Muscle of leg (tissue), 11 donors: Measurements from ENCODE around the gene LSR. TPM values are rescaled to one million over a fixed set of nuclear protein-coding genes. Genes with fewer than 3 reads are reported as not detected.

Experiments used
- DNase-seq: peaks from one replicate; pipeline ENCODE4 v3.0.0; 2013
- H3K27ac ChIP-seq: one replicate; pipeline ENCODE4 v1.5.1; 2013; ENCODE audit warnings: mild to moderate bottlenecking, low read length, control low read depth
- H3K27me3 ChIP-seq: one replicate; pipeline ENCODE4 v1.6.1; 2013; ENCODE audit warnings: low read length; ENCODE audit not compliant: control insufficient read depth, insufficient read depth
- H3K36me3 ChIP-seq: one replicate; pipeline ENCODE4 v1.6.1; 2013; ENCODE audit warnings: low read length; ENCODE audit not compliant: control insufficient read depth, insufficient read depth
- H3K4me1 ChIP-seq: one replicate; pipeline ENCODE4 v1.6.1; 2013; ENCODE audit warnings: low read length; ENCODE audit not compliant: control insufficient read depth, insufficient read depth
- H3K4me3 ChIP-seq: one replicate; pipeline ENCODE4 v1.5.1; 2013; ENCODE audit warnings: low read length, control low read depth
- H3K9me3 ChIP-seq: replicated peaks from 2 replicates; pipeline ENCODE4 v1.6.1; 2013; ENCODE audit warnings: low read depth, low read length; ENCODE audit not compliant: control insufficient read depth
- WGBS: methylation state at CpG from one replicate; pipeline ENCODE4 v1.1.5; 2013; ENCODE audit warnings: missing lambda C conversion rate; ENCODE audit not compliant: insufficient coverage; 5-methylcytosine and 5-hydroxymethylcytosine counted together
- polyA plus RNA-seq, 8 donors: library from polyadenylated mRNA; unstranded; fragments of 120-200 nt; gene quantifications; one replicate each; pipeline versions ENCODE4 v1.2.1 to v1.2.3, GENCODE V29; 2013; ENCODE audit warnings: inconsistent platforms in 1 of 8, low replicate concordance in 1 of 8; ENCODE audit not compliant: insufficient read length in 8 of 8, insufficient read depth in 1 of 8
- total RNA-seq: library from RNA; stranded (reverse); fragments of 120-200 nt; gene quantifications from one replicate; pipeline ENCODE4 v1.2.4, GENCODE V29; 2013

Gene LSR
- total and polyA plus RNA-seq, 9 donors: 2.9 to 15.2 (median 5.1) TPM

DNA sequence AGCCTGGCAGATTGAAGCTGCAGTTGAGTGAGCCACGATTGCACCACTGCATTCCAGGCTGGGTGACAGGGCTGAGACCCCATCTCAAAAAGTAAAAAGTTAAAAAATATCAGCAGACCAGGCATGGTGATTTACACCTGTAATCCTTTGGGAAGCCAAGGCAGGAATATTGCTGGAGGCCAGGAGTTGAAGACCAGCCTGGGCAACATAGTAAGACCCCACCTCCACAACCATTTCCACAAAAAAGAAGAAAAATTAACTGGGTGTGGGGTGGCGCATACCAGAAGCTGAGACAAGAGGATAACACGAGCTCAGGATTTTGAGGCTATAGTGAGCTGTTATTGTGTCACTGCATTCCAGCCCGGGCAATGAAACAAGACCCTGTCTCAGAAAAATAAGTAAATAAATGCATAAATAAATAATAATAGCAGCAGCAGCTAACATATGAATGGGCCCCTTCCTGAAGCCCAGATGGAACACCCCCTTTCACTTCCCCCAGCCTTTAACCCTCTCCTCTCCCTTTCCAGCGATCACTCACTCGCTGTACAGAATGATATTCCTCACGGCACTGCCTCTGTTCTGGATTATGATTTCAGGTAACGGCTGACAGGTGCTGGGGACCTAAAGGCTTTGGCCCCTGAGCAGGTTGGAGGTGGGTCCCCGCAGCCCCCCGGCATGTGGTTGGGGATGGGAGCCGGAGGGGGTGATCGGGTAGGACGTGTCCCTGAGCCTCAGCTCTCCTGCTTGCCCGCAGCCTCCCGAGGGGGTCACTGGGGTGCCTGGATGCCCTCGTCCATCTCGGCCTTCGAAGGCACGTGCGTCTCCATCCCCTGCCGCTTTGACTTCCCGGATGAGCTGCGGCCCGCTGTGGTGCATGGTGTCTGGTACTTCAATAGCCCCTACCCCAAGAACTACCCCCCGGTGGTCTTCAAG is 46.3 kb downstream of the LSR start:
- H3K9me3 ChIP-seq: no peaks in the 10 kb centered on the region
- peaks cover 21% of the 10 kb centered on the region for H3K27me3 ChIP-seq
- H3K27ac ChIP-seq: no peak overlapping the region
- no peaks in the 10 kb centered on the region for H3K36me3 ChIP-seq
- H3K4me3 ChIP-seq: no peak overlapping the region
- 41% methylated on average over 19 of the region's 25 CpGs for WGBS
- DNase-seq: no peak
- H3K4me1 ChIP-seq: peaks cover 14% of the 10 kb centered on the region

DNA sequence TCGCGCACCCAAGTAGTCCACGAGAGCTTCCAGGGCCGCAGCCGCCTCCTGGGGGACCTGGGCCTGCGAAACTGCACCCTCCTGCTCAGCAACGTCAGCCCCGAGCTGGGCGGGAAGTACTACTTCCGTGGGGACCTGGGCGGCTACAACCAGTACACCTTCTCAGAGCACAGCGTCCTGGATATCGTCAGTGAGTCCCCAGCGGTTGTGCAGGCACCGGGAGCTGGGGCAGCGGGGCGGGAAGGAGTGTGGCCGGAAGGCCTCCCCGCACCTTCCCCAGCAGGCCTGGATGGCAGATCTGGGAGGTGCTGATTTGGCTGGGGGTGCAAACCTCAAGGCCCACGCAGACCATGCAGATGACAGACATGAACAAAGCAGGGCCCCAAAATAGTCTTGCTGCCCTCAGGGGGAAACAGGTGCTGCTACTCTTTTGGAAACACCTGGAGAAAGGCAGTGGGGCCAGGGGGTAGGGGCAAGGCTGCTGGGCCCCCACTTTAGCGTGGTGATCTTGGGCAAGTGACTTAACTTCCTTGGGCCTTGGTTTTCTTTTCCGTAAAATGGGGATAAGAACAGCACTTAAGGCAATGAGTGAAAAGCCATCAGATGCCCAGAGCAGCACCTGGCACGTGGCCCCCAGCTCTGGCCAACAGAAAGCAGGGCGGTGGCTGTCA is 47.1 kb downstream of the LSR start:
- WGBS: 24% methylated on average over 23 of the region's 24 CpGs
- Histone ChIP-seq H3K27ac (no peak overlapping the region), H3K27me3 (peaks cover 21% of the 10 kb centered on the region)

DNA sequence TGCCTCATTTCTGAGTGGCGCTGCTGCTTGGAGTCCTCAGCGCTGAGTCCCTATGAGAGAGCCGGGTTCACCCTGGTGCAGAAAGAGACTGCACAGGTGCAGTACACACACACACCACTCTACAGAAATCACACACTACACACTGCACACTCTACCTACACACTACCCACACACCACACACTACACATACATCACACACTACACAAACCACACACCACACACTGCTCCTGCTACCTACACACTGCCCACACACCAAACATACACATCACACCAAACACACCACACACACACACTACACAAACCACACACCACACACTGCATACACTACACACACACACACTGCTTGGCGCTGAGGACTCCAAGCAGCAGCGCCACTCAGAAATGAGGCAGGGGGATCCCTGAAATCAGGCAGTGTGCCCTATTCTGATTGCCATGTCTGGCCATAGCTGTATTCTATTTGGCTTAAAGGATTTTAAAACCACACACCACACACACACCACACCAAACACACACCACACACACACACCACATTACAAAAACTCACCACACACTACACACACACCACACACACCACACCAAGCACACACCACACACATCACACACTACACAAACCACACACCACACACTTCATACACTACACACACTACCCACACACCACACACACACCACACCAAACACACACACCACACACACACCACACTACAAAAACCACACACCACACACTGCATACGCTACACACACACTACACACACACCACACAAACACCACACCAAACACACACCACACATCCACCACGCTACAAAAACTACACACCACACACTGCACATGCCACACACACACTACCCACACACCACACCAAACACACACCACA is 48.1 kb downstream of the LSR start:
- peaks cover 21% of the 10 kb centered on the region for H3K27me3 ChIP-seq
- no peaks in the 10 kb centered on the region for H3K9me3 ChIP-seq
- WGBS: 88% methylated on average over 5 of the region's 7 CpGs
- no peaks in the 10 kb centered on the region for H3K36me3 ChIP-seq
- DNase-seq: no peak
- peaks cover 14% of the 10 kb centered on the region for H3K4me1 ChIP-seq
- H3K27ac ChIP-seq: no peak overlapping the region
- no peak overlapping the region for H3K4me3 ChIP-seq

More for the DNA sequence above, 47.1 kb downstream of the LSR start:
- H3K4me3 ChIP-seq: no peak overlapping the region
- no peaks in the 10 kb centered on the region for H3K36me3 ChIP-seq
- peaks cover 14% of the 10 kb centered on the region for H3K4me1 ChIP-seq
- DNase-seq: no peak
- H3K9me3 ChIP-seq: no peaks in the 10 kb centered on the region

DNA sequence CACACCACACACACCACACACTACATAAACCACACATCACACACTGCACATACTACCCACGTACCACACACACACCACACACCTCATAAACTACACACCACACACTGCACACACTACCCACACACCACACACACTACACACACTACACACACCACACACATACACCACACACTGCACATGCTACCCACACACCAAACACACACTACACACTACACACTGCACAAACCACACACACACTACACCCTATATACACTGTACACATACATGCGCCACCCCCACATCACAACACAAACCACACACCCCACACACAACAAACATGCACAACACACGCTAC is 48.7 kb downstream of the LSR start:
- 92% methylated on average over 3 of the region's 3 CpGs for WGBS
- no peaks in the 10 kb centered on the region for H3K36me3 ChIP-seq
- H3K27ac ChIP-seq: no peak overlapping the region
- peaks cover 17% of the 10 kb centered on the region for H3K27me3 ChIP-seq
- peaks cover 14% of the 10 kb centered on the region for H3K4me1 ChIP-seq
- DNase-seq: no peak
- H3K4me3 ChIP-seq: no peak overlapping the region
- no peaks in the 10 kb centered on the region for H3K9me3 ChIP-seq

DNA sequence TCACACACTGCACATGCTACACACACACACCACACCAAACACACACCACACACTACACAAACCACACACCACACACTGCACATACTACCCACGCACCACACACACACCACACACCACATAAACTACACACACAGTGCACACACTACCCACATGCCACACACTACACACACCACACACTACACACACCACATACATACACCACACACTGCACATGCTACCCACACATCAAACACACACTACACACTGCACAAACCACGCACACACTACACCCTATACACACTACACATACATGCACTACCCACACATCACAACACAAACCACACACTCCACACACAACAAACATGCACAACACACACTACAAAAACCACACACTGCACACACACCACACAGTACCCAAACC is 49.1 kb downstream of the LSR start:
- no peak for DNase-seq
- peaks cover 14% of the 10 kb centered on the region for H3K4me1 ChIP-seq
- H3K27me3 ChIP-seq: peaks cover 15% of the 10 kb centered on the region
- WGBS: 100% methylated on average over 2 of the region's 2 CpGs
- no peak overlapping the region for H3K4me3 ChIP-seq
- no peaks in the 10 kb centered on the region for H3K9me3 ChIP-seq
- no peak overlapping the region for H3K27ac ChIP-seq
- H3K36me3 ChIP-seq: no peaks in the 10 kb centered on the region

DNA sequence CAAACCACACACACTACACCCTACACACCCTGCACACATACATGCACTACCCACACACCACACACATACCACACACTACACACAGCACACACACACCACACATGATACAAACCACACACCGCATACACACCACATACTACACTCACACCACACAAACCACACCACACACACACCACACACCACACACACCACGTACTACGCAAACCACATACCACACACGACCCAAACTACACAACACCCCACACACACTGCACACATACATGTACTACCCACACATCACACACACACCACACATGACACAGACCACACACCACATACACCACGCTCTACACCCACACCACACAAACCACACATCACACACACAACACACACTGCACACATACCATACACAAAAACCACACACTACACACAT is 49.8 kb downstream of the LSR start:
- no peak for DNase-seq
- no peaks in the 10 kb centered on the region for H3K9me3 ChIP-seq
- no peak overlapping the region for H3K4me3 ChIP-seq
- peaks cover 9% of the 10 kb centered on the region for H3K4me1 ChIP-seq
- no peak overlapping the region for H3K27ac ChIP-seq
- WGBS: 100% methylated on average over 4 of the region's 5 CpGs
- H3K27me3 ChIP-seq: peaks cover 9% of the 10 kb centered on the region
- no peaks in the 10 kb centered on the region for H3K36me3 ChIP-seq

DNA sequence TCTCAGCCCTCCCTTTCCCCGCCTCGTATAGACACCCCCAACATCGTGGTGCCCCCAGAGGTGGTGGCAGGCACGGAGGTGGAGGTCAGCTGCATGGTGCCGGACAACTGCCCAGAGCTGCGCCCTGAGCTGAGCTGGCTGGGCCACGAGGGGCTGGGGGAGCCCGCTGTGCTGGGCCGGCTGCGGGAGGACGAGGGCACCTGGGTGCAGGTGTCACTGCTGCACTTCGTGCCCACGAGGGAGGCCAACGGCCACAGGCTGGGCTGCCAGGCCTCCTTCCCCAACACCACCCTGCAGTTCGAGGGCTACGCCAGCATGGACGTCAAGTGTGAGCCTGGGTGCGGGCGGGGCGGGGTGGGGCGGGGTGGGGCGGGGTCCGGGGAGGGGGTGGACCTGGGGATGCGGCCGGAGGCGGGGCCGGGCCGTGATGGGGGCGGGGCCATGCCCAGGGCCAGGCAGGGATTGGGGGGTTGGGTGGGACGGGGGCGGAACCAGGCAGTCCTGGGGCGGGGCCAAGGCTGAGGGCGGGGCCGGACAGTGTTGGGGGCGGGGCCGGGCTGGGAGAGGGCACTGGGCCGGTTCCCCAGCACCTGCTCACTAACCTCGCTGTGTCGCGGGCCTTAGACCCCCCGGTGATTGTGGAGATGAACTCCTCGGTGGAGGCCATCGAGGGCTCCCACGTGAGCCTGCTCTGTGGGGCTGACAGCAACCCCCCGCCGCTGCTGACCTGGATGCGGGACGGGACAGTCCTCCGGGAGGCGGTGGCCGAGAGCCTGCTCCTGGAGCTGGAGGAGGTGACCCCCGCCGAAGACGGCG is 50.9 kb downstream of the LSR start:
- 46% methylated on average over 32 of the region's 55 CpGs for WGBS
- no peak overlapping the region for H3K4me3 ChIP-seq
- H3K36me3 ChIP-seq: no peaks in the 10 kb centered on the region
- peaks cover 6% of the 10 kb centered on the region for H3K4me1 ChIP-seq
- peaks cover 2% of the 10 kb centered on the region for H3K27me3 ChIP-seq
- H3K9me3 ChIP-seq: no peaks in the 10 kb centered on the region
- DNase-seq: no peak
- no peak overlapping the region for H3K27ac ChIP-seq

DNA sequence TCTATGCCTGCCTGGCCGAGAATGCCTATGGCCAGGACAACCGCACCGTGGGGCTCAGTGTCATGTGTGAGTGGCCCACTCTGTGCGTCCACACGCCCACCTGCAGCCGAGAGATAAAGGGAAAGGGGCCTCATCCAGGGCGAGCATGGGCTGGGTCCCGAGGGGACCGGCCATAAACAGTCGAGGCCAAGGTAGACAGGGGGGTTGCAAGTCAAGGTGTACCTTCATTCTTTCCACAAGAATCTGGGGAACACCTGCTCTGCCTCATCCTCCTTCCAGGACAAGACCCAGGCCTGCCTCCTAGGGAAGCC is 51.5 kb downstream of the LSR start:
- 71% methylated on average over 5 of the region's 10 CpGs for WGBS
- peaks cover 2% of the 10 kb centered on the region for H3K27me3 ChIP-seq

DNA sequence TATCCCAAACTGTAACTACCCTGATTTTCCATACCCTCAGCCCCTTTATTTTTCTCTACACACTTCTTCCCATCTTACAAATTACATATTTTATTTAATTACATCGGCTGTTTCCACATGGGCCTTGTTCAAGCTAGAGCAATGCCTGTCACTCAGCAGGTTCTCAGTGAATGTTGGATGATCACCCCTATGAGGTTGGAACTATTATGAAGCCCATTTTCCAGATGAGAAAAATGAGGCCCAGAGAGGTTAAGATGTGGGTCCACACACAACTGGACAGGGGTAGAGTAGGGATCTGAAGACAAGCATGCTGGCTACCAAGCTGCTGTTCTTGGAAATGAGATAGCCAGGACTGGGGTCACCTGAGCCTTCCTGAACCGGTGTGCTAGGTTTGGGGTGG is 53.2 kb downstream of the LSR start:
- no peaks in the 10 kb centered on the region for H3K9me3 ChIP-seq
- 100% methylated on average over 1 of the region's 2 CpGs for WGBS
- no peak overlapping the region for H3K4me3 ChIP-seq
- DNase-seq: no peak
- no peaks in the 10 kb centered on the region for H3K27me3 ChIP-seq
- no peak overlapping the region for H3K27ac ChIP-seq
- H3K36me3 ChIP-seq: no peaks in the 10 kb centered on the region
- no peaks in the 10 kb centered on the region for H3K4me1 ChIP-seq

More for the DNA sequence above, 51.5 kb downstream of the LSR start:
- Histone ChIP-seq H3K27ac (no peak overlapping the region), H3K4me3 (no peak overlapping the region), H3K36me3 (no peaks in the 10 kb centered on the region), H3K9me3 (no peaks in the 10 kb centered on the region), H3K4me1 (peaks cover 5% of the 10 kb centered on the region)
- DNase-seq: no peak
